NB4 (cell line): Measurements from ENCODE around the gene TMEM240.
"Not testable (repeated sequence)": the region's sequence is repeated elsewhere in the genome, so short reads cannot be mapped to it uniquely, and the experiment has no call there.

Experiments
- DNase-seq: peaks from one replicate; pipeline ENCODE4 v3.0.0; 2010; ENCODE audit warnings: low read depth
- H3K4me3 ChIP-seq: one replicate; pipeline ENCODE4 v1.5.1; 2011; ENCODE audit warnings: mild to moderate bottlenecking, low read depth, low read length, moderate library complexity
- MYC ChIP-seq: IDR thresholded peaks from 2 replicates; pipeline ENCODE4 v1.6.1; 2011; ENCODE audit warnings: low read depth, low read length
- POLR2A ChIP-seq: IDR thresholded peaks from 2 replicates; pipeline ENCODE4 v1.6.1; 2011; ENCODE audit warnings: mild to moderate bottlenecking; ENCODE audit not compliant: insufficient read length; ENCODE audit errors: extremely low read depth
- TF ChIP-seq, protein P1 (sequence below): IDR thresholded peaks from 2 replicates; pipeline ENCODE4 v1.6.1; 2011; ENCODE audit warnings: low read depth, low read length
- TF ChIP-seq, protein P2 (sequence below): IDR thresholded peaks from one replicate; pipeline ENCODE4 v1.5.1; 2012; ENCODE audit warnings: low read depth, low read length

TMEM240 gene

DNA sequence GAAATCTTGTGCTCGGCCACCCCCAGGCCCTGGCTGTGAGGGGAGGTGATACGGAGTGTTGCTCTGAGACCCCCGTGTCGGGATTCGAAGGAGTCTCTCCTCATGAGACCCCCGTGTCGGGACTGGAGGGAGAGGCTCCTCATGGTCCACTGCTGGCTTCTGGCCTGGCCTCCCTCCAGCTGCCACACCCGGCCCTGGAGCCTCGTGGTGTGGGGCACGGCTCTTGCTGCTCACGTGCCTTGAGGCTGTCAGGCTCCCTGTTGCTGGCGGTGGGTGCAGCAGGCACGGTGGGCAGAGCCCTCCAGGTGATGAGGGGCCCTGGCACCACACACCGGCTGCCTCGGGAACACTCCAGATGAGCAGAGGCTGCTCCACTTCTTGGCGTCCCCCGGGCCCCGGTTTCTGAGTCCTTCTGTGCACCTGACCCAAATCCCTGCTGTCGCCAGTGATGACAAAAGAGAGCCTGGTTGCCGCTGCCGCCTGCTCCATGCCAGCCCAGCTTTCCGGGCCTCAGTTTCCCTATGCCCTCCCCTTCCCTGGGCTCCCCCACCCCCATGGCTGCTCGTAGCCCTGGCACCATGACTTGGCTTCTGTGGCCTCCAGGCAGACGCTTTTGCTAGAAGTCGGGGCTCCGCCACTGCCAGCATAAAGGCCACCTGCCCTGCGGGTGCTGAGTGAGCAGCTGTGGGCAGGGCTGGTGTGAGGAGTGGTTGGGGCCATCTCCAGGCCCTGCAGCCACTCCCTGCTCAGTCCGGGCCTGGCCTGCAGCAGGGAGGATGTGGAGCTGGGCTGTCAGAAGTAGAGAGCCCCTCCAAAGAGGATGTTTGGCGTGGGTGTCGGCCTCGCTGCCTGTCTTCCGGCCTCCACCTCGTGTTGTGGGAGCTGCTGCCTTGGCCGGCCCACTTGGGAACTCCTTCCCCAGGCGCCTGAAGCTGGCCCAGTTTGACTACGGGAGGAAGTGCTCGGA, 11.8 kb downstream of the TMEM240 start:
- DNase-seq, result no peak
- TF ChIP-seq, protein P1, sequence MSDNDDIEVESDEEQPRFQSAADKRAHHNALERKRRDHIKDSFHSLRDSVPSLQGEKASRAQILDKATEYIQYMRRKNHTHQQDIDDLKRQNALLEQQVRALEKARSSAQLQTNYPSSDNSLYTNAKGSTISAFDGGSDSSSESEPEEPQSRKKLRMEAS, result no peak
- TF ChIP-seq, protein P2, sequence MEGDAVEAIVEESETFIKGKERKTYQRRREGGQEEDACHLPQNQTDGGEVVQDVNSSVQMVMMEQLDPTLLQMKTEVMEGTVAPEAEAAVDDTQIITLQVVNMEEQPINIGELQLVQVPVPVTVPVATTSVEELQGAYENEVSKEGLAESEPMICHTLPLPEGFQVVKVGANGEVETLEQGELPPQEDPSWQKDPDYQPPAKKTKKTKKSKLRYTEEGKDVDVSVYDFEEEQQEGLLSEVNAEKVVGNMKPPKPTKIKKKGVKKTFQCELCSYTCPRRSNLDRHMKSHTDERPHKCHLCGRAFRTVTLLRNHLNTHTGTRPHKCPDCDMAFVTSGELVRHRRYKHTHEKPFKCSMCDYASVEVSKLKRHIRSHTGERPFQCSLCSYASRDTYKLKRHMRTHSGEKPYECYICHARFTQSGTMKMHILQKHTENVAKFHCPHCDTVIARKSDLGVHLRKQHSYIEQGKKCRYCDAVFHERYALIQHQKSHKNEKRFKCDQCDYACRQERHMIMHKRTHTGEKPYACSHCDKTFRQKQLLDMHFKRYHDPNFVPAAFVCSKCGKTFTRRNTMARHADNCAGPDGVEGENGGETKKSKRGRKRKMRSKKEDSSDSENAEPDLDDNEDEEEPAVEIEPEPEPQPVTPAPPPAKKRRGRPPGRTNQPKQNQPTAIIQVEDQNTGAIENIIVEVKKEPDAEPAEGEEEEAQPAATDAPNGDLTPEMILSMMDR, result no peak
- no peak for TF ChIP-seq MYC
- TF ChIP-seq POLR2A, result no peak
- no peak overlapping the region for H3K4me3 ChIP-seq

DNA sequence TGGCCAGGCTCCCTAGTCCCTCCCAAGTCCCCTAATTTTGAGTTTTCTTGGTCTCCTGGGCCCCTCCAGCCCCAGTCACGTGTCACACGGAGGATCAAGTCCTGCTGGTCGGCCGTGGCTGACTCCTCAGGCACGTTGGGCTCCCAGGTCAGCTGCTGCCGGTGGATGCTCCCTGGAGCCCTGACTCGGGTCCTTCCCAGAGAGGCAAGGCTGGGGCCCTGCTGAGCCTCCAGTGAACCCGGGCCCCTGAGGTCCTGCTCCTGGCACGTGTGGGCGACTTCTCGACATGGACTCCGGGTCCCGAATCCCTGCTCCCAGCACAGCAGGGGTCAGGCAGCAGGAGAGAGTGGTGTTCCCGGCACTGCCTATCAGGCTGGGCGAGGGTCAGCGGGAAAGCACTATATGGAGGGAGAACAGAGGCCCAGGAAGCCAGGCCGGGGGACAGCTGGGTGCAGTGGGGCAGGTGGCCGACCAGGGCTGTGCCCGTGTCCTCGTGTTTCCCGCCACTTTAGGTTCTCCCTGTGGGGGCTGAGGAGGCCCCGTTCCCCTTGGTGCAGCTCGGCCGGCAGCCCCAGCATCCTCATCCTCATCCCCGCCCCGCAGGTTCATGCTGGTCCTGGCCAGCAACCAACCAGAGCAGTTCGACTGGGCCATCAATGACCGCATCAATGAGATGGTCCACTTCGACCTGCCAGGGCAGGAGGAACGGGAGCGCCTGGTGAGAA, 13.2 kb downstream of the TMEM240 start:
- no peak overlapping the region for H3K4me3 ChIP-seq
- TF ChIP-seq MYC, result no peak
- TF ChIP-seq, protein P2, result no peak
- DNase-seq, result no peak

DNA sequence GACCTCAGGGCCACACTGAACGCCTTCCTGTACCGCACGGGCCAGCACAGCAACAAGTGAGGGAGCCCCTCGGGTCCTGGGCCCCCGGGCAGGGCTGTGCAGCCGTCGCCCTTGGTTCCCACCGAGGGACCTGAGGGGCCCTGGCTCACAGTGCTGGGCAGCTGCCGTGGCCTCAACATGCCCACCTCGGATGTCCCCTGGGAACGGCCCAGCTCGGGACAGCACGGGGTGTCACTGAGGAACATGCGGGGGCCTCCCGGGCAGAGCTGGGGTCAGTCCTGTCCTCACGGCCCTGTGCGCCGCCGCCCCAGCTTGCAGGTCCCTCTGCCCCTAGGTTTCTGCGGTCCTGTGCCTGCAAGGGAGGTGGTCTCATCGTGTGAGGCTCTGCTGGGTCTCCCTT, 13.9 kb downstream of the TMEM240 start:
- not testable (repeated sequence) for H3K4me3 ChIP-seq, DNase-seq

DNA sequence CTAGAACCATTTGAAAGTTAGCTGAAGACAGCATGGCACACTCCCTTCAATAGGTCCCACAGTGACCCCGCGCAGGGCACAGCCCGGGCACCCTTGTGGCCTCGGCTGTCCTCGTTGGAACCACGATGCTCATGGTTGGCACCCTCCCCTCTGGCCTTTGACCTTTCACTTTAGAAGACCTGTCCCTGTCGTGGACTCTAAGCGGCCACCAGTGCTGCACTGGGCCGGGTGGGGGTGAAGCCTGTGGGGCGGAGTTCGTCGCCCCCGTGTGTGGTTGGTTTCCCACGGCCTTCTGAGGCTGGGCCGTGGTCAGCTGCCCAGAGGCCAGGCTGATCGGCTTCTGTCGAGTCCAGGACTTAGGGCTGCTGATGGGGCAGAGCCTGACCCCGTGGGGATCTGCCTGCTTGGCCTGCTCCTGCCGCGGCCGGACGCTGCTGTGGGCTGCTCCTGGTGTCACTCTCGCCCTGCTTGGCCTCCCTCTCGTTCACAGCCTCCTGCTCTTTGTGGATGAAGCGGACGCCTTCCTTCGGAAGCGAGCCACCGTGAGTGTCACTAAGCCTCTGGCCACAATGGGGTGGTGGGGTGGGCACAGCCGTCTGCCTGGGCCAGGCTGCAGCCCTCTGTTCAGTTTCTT, 15.6 kb downstream of the TMEM240 start:
- not testable (repeated sequence) for H3K4me3 ChIP-seq, DNase-seq

DNA sequence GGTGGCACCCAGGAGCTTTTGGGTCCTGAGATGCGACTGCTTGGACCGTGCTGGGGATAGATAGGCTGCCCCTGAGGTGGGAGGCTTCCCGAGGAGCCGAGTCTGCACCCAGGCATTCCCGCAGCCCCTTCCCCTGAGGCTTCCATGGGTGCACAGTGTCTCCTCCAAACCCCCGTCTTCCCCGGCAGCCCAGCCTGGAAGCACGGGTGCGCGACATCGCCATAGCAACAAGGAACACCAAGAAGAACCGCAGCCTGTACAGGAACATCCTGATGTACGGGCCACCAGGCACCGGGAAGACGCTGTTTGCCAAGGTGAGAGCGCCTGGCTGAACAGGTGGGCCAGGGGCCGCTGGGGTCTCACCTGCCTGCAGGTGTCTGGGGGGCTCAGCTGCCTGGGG, 16.8 kb downstream of the TMEM240 start:
- DNase-seq, result not testable (repeated sequence)

DNA sequence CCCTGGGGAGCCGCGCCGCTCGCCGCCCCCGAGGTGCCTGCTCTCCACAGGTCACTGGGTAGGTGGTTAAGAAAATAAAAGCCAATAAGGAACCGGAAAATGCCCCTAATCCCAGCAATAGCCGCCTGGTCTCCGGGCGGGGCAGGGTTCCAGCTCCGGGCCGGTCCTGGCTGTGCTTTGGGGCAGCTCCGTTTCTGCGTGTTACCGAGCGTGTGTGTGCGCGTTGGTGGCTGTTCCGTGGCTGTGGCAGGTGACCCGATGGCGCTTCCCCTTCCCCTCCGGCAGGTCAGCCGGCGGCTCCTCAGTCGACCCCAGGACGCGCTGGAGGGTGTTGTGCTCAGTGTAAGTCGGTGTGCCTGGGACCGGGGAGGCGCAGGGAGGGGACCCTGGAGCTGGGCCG, 17.2 kb downstream of the TMEM240 start:
- not testable (repeated sequence) for DNase-seq, H3K4me3 ChIP-seq

More for the DNA sequence above, 16.8 kb downstream of the TMEM240 start:
- not testable (repeated sequence) for H3K4me3 ChIP-seq

DNA sequence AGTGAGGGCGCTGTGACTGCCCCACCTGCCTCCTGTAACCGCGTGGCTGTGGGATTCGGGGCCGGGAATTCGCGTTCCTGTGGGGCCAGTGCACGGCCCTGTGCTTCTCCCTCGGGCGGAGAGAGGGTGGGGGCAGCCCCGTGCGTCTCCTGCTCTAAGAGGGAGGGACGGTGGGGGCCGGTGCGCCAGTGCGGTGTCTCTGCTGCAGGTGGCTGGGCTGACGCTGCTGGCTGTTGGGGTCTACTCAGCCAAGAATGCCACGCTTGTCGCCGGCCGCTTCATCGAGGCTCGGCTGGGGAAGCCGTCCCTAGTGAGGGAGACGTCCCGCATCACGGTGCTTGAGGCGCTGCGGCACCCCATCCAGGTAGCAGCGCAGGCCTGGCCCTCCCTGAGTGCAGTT, 17.9 kb downstream of the TMEM240 start:
- H3K4me3 ChIP-seq, DNase-seq: not testable (repeated sequence)

DNA sequence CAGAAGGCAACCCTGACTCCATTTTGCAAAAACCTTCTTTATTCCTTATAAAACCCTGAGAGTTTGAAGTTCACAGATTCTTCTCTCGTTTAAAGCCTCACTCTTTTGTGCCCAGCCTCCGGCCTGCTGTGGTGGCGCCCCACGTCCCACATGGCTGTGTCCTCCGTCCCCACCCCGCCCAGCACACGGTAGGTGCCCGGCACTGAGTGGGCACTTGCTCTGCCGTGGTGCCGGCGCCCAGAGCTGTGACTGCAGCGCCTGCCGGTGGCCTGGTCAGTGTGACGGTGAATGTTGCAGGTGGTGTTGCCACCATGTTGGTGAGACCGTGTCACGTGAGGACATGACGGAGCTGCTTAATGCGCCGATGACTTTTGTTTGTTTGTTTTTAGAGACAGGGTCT, 19.1 kb downstream of the TMEM240 start:
- no peak overlapping the region for H3K4me3 ChIP-seq
- TF ChIP-seq, protein P2, result no peak
- TF ChIP-seq MYC (no peak), POLR2A (no peak)
- TF ChIP-seq, protein P1, result no peak
- DNase-seq, result no peak

DNA sequence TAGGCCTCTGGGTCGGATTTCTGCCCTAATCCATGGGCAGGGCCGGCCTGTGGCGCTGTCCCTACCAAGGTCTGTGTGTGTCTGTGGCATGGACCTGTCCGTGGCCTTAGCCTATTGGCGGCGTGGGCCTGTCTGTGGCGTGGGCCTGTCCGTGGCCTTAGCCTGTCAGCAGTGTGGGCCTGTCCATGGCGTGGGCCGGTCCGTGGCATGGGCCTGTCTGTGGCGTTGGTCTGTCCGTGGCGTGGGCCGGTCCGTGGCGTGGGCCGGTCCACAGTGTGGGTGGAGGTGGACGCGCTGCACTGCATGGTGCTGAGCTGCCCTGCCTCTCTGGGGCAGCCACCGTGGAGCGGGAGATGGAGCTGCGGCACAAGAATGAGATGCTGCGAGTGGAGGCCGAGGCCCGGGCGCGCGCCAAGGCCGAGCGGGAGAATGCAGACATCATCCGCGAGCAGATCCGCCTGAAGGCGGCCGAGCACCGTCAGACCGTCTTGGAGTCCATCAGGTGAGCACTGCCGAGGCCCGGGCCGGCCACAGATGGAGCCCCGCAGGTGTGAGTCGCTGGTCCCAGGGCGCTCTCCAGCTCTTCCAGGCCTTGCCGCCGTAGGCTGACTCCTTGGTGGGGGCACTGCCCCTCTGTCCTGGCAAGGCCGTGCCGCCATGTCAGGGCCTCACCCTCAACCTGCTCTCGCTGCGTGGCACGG, 20.5 kb downstream of the TMEM240 start:
- H3K4me3 ChIP-seq, DNase-seq: not testable (repeated sequence)

DNA sequence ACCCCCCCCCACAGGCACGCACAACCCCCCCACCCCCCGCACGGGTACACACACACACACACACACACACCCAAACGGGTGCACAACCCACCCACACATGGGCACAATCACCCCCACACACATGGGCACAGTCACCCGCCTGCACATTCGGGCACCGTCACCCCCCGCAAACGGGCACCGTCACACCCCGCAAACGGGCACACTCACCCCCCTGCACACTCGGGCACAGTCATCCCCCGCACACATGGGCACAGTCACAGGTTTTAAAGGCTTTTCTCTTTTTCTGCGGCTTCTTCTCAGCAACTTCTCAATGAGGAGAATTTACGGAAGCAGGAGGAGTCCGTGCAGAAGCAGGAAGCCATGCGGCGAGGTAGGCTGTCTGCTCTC, 21.8 kb downstream of the TMEM240 start:
- not testable (repeated sequence) for H3K4me3 ChIP-seq, DNase-seq
